ENCODE measurements around the gene QSOX2. TPM values are rescaled to one million over a fixed set of nuclear protein-coding genes. Genes with fewer than 3 reads are reported as not detected.

QSOX2 gene
- total and polyA plus RNA-seq, 7 donors: 0.60 to 10.1 (median 3.5) TPM

- TF ChIP-seq, protein P1, sequence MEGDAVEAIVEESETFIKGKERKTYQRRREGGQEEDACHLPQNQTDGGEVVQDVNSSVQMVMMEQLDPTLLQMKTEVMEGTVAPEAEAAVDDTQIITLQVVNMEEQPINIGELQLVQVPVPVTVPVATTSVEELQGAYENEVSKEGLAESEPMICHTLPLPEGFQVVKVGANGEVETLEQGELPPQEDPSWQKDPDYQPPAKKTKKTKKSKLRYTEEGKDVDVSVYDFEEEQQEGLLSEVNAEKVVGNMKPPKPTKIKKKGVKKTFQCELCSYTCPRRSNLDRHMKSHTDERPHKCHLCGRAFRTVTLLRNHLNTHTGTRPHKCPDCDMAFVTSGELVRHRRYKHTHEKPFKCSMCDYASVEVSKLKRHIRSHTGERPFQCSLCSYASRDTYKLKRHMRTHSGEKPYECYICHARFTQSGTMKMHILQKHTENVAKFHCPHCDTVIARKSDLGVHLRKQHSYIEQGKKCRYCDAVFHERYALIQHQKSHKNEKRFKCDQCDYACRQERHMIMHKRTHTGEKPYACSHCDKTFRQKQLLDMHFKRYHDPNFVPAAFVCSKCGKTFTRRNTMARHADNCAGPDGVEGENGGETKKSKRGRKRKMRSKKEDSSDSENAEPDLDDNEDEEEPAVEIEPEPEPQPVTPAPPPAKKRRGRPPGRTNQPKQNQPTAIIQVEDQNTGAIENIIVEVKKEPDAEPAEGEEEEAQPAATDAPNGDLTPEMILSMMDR (IDR thresholded peaks at IDR 0.05): no peak
- TF ChIP-seq EP300 (IDR thresholded peaks at IDR 0.05) (no peak), POLR2A (IDR thresholded peaks at IDR 0.05) (no peak), POLR2AphosphoS5 (IDR thresholded peaks at IDR 0.05) (no peak)
- intact Hi-C loops (cut with DNase I): no loop called here
- no peaks in the 10 kb centered on the region for H3K9me3 ChIP-seq
- 54 to 67% methylated on average over 25 of the region's 25 CpGs for whole genome bisulfite sequencing, 2 donors
- no peak overlapping the region for H3K27ac ChIP-seq
- DNase-seq: no peak
- H3K4me1 ChIP-seq: no peaks in the 10 kb centered on the region
- peaks cover 0 to 36% (median 4%) of the 10 kb centered on the region in 3 donors for H3K27me3 ChIP-seq
- no peaks in the 10 kb centered on the region for H3K36me3 ChIP-seq
- H3K4me3 ChIP-seq: no peak overlapping the region
Observed at GRCh38 chr9:136254381-136255165, 9.0 kb upstream of the QSOX2 start.

DNA sequence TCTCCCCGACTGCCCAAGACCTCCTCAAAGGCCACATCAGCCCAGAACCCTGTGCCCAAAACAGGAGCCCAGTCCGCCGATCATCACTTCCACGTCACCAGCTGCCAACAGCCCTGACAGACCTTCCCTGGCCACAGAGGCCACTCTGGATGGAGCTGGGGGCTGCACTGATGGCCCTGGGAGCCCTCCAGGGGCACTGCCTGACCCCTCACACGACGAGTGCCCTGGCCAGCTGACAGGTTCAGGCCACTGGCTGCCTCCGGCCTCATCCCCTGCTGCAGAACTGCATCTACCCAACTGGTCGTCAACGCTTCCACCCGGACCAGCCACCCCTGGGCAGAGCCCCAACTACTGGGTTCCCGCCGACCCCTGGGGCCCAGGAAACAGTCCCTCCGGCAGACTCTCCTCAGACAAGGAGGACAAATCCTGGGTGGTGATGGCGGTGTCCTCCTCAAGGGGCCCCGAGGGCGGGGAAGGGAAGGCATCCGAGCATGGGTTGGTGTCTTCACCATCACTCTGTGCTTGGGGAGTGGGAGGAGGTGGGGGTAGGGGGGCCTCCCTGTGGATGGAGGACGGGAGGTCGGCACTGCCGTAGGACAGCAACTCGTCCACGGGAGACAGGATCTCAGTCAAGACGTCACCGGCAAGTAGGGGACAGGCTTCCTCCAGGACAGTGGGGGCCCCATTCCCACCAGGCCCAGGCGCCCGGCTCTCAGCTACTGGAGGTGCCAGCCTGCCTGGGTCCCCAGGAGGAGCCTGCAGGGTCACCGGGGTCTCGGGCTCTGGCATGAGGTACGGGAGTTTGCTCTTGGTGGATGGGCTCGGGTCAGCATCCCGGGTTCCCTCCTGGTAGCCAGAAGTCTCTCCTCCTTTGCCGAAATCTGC, 7.9 kb upstream of the QSOX2 start:
- TF ChIP-seq POLR2A (IDR thresholded peaks at IDR 0.05) (no peak), POLR2AphosphoS5 (IDR thresholded peaks at IDR 0.05) (no peak), EP300 (IDR thresholded peaks at IDR 0.05) (no peak)
- TF ChIP-seq, protein P1 (IDR thresholded peaks at IDR 0.05): no peak
- Histone ChIP-seq H3K36me3 (no peaks in the 10 kb centered on the region), H3K4me1 (no peaks in the 10 kb centered on the region), H3K27me3 (peaks cover 0 to 36% (median 4%) of the 10 kb centered on the region in 3 donors), H3K9me3 (no peaks in the 10 kb centered on the region), H3K4me3 (no peak overlapping the region), H3K27ac (no peak overlapping the region)
- intact Hi-C loops (cut with DNase I): no loop called here
- no peak for DNase-seq
- 78 to 86% methylated on average over 32 of the region's 32 CpGs for WGBS, 2 donors

- Histone ChIP-seq H3K9me3 (no peaks in the 10 kb centered on the region), H3K36me3 (no peaks in the 10 kb centered on the region), H3K27me3 (peaks cover 0 to 31% (median 4%) of the 10 kb centered on the region in 3 donors), H3K4me1 (no peaks in the 10 kb centered on the region), H3K27ac (no peak overlapping the region), H3K4me3 (no peak overlapping the region)
- intact Hi-C loops (cut with DNase I): no loop called here
- DNase-seq: no peak
- 83 to 84% methylated on average over 10 of the region's 10 CpGs for WGBS, 2 donors
- TF ChIP-seq, protein P1 (IDR thresholded peaks at IDR 0.05): no peak
- TF ChIP-seq POLR2A (IDR thresholded peaks at IDR 0.05): no peak
- no peak for TF ChIP-seq EP300 (IDR thresholded peaks at IDR 0.05)
- TF ChIP-seq POLR2AphosphoS5 (IDR thresholded peaks at IDR 0.05): no peak
Observed at GRCh38 chr9:136252846-136253245, 7.2 kb upstream of the QSOX2 start.

DNA sequence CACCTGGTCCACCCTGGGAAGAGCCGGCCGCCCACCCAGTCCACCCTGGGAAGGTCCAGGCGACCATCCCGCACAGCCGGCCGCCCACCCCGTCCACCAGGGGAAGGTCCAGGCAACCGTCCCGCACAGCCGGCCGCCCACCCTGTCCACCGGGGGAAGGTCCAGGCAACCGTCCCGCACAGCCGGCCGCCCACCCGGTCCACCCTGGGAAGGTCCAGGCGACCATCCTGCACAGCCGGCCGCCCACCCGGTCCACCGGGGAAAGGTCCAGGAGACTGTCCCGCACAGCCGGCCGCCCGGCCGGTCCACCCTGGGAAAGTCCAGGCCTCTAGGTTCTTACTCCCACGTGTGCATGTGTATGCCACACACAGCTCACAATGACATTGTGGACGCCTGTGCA, 6.7 kb upstream of the QSOX2 start:
- Histone ChIP-seq H3K27me3 (peaks cover 0 to 29% (median 4%) of the 10 kb centered on the region in 3 donors), H3K36me3 (no peaks in the 10 kb centered on the region), H3K4me1 (no peaks in the 10 kb centered on the region), H3K27ac (no peak overlapping the region), H3K4me3 (no peak overlapping the region), H3K9me3 (no peaks in the 10 kb centered on the region)
- WGBS, 2 donors: 93% methylated on average over 29 of the region's 29 CpGs
- DNase-seq: no peak
- TF ChIP-seq, protein P1 (IDR thresholded peaks at IDR 0.05): no peak
- TF ChIP-seq EP300 (IDR thresholded peaks at IDR 0.05) (no peak), POLR2AphosphoS5 (IDR thresholded peaks at IDR 0.05) (no peak), POLR2A (IDR thresholded peaks at IDR 0.05) (no peak)
- intact Hi-C loops (cut with DNase I): no loop called here
